ENCODE results near the gene TBC1D8.

- no peak for TF ChIP-seq EZH2 (IDR thresholded peaks at IDR 0.05)
- TF ChIP-seq POLR2AphosphoS5 (IDR thresholded peaks at IDR 0.05; ENCODE audit: borderline replicate concordance, low read depth, low read length), result no peak
- TF ChIP-seq FOXP2 (optimal IDR thresholded peaks at IDR 0.05; ENCODE audit: control extremely low read depth, extremely low read length, insufficient read depth), result no peak
Observed at GRCh38 chr2:100987974-100988373, 163.2 kb downstream of the TBC1D8 start.
